H4 (cell line): Measurements from ENCODE around the gene H1-8. TPM values are rescaled to one million over a fixed set of nuclear protein-coding genes. Genes with fewer than 3 reads are reported as not detected.

Experiments
- DNase-seq: peaks from one replicate; pipeline ENCODE4 v3.0.0-alpha.2; 2015; ENCODE audit warnings: low spot score
- total RNA-seq: library from RNA; depleted of rRNA; stranded (reverse); fragments of >200 nt; shearing (Covaris generic); gene quantifications from 2 replicates; pipeline ENCODE4 v1.2.3, GENCODE V29; 2014

H1-8 gene
- total RNA-seq, 1 experiment from 2014 or later, result not detected

DNA sequence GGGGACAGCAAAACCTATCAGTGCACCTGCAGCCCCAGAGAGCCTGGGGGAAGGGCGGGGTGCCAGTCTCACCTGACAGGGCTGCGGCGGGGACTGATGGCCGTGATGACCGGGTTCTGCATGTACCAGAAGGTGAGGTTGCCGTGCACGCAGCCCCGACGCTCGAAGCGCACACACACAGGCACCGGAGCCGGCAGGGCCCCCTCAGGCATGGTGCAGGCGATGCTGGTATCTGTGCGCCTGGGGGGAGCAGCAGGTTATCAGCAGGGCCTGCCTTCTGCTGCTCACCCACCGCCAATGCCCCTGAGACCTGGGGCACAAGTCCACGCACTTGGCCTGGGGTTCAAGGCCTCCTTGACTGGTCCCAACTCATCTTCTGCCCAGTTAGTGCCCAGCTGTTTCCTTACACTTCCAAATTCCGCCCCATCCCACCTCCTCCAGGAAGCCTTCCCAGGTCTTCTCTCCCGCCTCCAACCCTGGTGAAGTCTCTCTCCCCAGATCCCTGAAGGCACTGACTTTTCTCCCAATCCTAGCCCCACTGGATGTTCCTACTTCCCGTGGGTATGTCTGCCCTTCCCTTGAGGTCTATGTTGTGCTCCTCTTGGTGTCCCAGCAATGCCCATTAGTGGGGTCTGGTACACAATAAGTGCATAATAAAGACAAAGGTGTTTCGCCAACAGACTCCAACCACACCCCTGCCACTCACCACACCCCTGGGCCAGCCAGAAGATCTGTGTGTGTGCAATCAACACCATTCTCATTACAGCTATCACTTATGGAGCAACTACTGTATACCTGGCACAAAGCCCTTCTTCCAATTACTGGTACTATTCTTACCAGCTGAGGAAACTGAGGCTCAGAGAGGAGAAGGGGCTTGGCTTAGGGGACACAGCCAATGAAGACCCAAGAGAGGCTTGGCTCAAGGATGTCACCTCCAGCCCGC lies 28.9 kb downstream of the H1-8 start:
- DNase-seq, result no peak

- DNase-seq, result no peak
These were observed 29.6 kb downstream of the H1-8 start for GRCh38 chr3:129572603-129573002.

DNA sequence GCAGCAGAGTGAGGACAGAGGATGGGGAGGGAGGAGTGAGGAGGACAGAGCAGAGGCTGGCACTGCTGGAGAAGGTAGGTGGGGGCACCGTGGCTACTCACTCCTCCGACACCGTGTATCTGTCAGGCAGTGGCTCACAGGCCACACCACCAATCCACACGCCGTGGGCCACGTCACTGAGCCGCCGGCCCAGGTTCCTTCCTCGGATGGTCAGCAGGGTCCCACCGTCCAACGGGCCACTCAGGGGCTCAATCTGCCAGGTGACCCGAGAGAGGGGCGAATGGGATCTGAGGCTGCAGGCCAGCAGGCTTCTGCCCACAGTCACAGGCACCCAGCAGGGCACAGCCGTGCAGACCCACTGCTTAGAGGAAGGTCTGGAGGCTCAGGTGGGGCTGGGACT lies 30.5 kb downstream of the H1-8 start:
- DNase-seq, result no peak

GRCh38 chr3:129574206-129574605 lies 31.2 kb downstream of the H1-8 start:
- no peak for DNase-seq

- no peak for DNase-seq
These were observed 32.4 kb downstream of the H1-8 start for GRCh38 chr3:129575233-129575996.

- DNase-seq, result no peak
These were observed 33.0 kb downstream of the H1-8 start for GRCh38 chr3:129575997-129576384.

- no peak for DNase-seq
These were observed 33.8 kb downstream of the H1-8 start for GRCh38 chr3:129576514-129577352.

DNA sequence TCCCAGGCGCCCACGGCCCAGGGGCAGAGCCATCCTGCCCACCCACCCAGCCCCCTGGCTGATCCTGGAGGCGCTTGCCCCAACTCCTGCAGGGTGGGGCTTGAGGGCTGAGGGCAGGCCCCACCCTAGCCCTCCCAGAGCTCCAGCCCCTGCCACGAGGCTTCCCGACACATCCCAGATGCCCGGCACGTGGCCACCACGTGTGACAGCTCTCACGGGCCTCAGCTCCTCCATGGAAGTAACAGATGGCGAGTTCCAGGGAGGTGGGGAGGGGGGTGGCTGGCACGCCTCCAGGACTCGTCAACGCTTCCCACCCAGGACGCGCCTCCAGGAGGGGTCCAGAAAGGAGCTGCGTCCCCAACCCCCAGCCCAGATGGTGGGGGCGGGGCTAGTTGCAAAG lies 34.4 kb downstream of the H1-8 start:
- no peak for DNase-seq

GRCh38 chr3:129577925-129578786 lies 35.2 kb downstream of the H1-8 start:
- no peak for DNase-seq

GRCh38 chr3:129579991-129580390 lies 37.0 kb downstream of the H1-8 start:
- DNase-seq, result no peak

GRCh38 chr3:129581623-129582022 lies 38.6 kb downstream of the H1-8 start:
- DNase-seq, result no peak

DNA sequence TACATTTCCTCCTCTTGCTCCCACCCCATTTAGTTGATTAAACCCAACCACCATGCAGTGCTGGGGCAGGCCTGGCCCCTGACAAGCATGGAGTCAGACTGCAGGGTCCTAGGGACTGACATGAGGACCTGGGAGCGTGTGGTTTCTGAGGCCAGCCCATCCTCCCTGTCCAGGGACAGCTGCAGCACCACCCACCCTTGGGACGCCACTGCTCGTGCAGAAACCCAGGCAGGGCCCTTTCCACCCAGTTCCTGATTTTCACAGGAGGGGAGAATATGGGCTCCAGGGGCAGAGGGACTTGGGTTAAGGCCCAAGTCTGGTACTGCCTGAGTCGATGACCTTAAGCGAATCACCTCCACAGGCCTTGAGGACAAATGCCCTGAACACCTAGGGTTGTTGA lies 39.8 kb downstream of the H1-8 start:
- DNase-seq, result no peak

GRCh38 chr3:129583289-129583688 lies 40.3 kb downstream of the H1-8 start:
- no peak for DNase-seq

DNA sequence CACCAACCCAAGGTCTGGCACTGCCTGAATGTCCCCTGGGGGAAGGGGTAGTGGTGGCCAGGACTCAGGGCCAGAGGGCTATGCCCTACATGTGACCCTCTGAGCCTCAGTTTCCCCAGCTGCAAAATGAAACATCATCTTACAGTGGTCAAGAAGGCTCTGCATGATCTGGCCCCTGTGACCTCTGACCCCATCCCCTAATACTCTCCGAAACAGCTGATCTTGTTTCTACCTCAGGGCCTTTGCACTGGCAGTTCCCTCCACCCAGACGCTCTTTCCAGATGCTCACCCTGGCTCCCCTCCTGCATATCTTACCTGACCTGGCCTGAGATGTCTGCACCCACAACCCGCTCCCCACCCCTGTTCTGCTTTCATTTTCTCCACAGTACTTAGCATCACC lies 41.7 kb downstream of the H1-8 start:
- DNase-seq, result no peak

GRCh38 chr3:129585949-129586657 lies 43.1 kb downstream of the H1-8 start:
- no peak for DNase-seq

GRCh38 chr3:129586746-129587430 lies 43.9 kb downstream of the H1-8 start:
- DNase-seq, result no peak

DNA sequence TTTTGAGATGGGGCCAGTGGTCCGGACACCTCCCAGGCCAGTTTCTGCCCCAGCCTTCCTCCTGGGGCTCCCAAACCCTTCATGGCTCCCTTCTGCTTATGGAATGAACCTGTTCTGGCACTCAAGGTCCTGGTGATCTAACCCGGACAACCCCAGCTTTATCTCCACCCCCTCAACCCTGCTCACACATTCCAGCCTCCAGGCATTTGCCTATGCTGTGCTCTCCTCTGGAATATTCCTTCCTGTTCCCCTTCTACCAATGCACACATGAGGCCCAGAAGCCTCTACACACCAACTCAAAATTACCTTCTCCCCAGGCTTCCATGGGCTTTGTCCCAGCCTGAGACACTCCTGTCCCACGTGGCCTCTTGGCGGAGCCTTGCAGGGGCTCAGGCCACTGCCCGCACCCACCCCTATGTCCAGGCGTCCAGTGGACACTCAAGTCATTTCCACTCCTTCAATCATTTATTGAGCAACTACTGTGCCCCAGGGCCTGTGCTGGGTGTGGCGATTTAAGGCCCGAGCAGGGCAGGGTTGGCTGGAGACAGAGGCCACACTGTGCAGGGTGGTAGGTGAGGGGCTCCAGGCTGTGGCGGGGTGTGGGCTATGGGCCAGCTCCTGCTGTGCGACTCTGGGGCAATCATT lies 44.7 kb downstream of the H1-8 start:
- no peak for DNase-seq

- DNase-seq, result no peak
These were observed 47.2 kb downstream of the H1-8 start for GRCh38 chr3:129590215-129590614.

DNA sequence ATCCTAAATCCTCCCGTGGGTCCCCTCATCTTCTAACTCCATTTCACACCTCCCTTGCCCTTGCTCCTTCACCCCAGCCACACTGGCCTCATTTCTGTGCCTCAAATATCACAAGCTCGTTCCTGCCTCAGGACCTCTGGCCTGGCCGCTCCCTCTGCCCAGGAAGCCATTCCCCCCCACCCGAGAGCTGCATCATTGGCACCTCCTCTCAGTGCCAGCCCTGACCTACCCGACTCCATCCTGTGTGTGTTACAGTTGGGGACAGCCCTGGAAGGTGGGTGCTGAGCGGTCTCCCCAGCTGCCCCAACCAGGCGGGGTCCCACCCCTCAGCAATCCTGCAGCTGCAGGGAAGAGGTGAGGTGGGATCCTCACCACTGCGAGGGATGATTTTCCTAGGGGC lies 49.0 kb downstream of the H1-8 start:
- no peak for DNase-seq
